Renal cortex interstitium (tissue), 11 donors: Measurements from ENCODE around the gene TLK2. TPM values are rescaled to one million over a fixed set of nuclear protein-coding genes. Genes with fewer than 3 reads are reported as not detected.
"Not testable (repeated sequence)": the region's sequence is repeated elsewhere in the genome, so short reads cannot be mapped to it uniquely, and the experiment has no call there.

Experiments used
- DNase-seq, 11 donors: peaks; one replicate each; pipeline ENCODE4 v3.0.0-alpha.2; 2013; ENCODE audit warnings: low read depth in 9 of 11, low spot score in 4 of 11; ENCODE audit errors: extremely low read depth in 1 of 11
- polyA plus RNA-seq, 3 donors: library from polyadenylated mRNA; unstranded; fragments of 120-200 nt; gene quantifications; one replicate each; pipeline ENCODE4 v1.2.1, GENCODE V29; 2013; ENCODE audit not compliant: insufficient read length in 3 of 3

TLK2 gene
- polyA plus RNA-seq, 3 donors, result 58.1 to 68.8 (median 63.9) TPM

- no peak for DNase-seq
These were observed 108.9 kb downstream of the TLK2 start for GRCh38 chr17:62587554-62587953.

- no peak for DNase-seq
These were observed 109.5 kb downstream of the TLK2 start for GRCh38 chr17:62588109-62588508.

- DNase-seq, result no peak
These were observed 112.7 kb downstream of the TLK2 start for GRCh38 chr17:62591333-62591732.

- DNase-seq, result not testable (repeated sequence)
These were observed 113.2 kb downstream of the TLK2 start for GRCh38 chr17:62591822-62592221.

GRCh38 chr17:62592341-62593099 lies 113.9 kb downstream of the TLK2 start:
- no peak for DNase-seq

GRCh38 chr17:62595484-62595883 lies 116.9 kb downstream of the TLK2 start:
- no peak for DNase-seq

- no peak for DNase-seq
These were observed 118.0 kb downstream of the TLK2 start for GRCh38 chr17:62596662-62597061.

GRCh38 chr17:62597150-62597549 lies 118.5 kb downstream of the TLK2 start:
- no peak for DNase-seq

GRCh38 chr17:62597920-62598319 lies 119.3 kb downstream of the TLK2 start:
- no peak for DNase-seq

GRCh38 chr17:62599964-62600657 lies 121.5 kb downstream of the TLK2 start:
- DNase-seq, result no peak

GRCh38 chr17:62600805-62601204 lies 122.2 kb downstream of the TLK2 start:
- no peak for DNase-seq

GRCh38 chr17:62601471-62601870 lies 122.8 kb downstream of the TLK2 start:
- DNase-seq, result no peak

- not testable (repeated sequence) for DNase-seq
These were observed 125.2 kb downstream of the TLK2 start for GRCh38 chr17:62603783-62604182.

- no peak for DNase-seq
These were observed 127.0 kb downstream of the TLK2 start for GRCh38 chr17:62605588-62605987.

GRCh38 chr17:62611292-62611691 lies 132.7 kb downstream of the TLK2 start:
- no peak for DNase-seq

- DNase-seq, result no peak
These were observed 133.1 kb downstream of the TLK2 start for GRCh38 chr17:62611728-62612127.

GRCh38 chr17:62612289-62612688 lies 133.7 kb downstream of the TLK2 start:
- DNase-seq, result not testable (repeated sequence)

- not testable (repeated sequence) for DNase-seq
These were observed 134.5 kb downstream of the TLK2 start for GRCh38 chr17:62613095-62613494.

GRCh38 chr17:62614142-62614541 lies 135.5 kb downstream of the TLK2 start:
- peak in 2 of 11 donors; percentile 32 to 56 for DNase-seq

- no peak for DNase-seq
These were observed 136.9 kb downstream of the TLK2 start for GRCh38 chr17:62615503-62615902.
